ENCODE measurements around the gene OR6K2.

The OR6K2 gene

DNA sequence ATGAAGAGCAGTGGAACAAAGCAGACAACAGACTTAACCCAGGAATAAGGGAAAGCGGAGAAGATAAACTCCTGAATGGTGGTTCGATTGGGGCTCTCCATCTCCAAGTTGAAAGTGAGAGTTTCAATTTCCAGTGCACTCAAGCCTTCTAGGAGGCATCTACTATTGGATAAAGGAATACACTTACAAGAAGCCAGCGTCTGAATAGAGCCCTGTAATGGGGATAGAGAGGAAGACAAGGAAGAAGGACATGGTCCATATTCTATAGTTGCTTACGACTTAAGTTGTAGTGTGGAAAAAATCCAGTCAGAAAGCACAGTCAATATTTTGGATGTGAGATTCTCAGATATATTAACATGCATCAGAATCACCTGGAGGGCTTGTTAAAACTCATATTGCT is at the start of gene OR6K2:
Gene OR6K2, minus strand, starts transcription at position 101 of the 400 bp plus-strand sequence. Its CDS starts 0 bp downstream, at position 101.
- TF ChIP-seq ZNF274 (IDR thresholded peaks at IDR 0.05; ENCODE audit: low read depth, low read length): no peak

DNA sequence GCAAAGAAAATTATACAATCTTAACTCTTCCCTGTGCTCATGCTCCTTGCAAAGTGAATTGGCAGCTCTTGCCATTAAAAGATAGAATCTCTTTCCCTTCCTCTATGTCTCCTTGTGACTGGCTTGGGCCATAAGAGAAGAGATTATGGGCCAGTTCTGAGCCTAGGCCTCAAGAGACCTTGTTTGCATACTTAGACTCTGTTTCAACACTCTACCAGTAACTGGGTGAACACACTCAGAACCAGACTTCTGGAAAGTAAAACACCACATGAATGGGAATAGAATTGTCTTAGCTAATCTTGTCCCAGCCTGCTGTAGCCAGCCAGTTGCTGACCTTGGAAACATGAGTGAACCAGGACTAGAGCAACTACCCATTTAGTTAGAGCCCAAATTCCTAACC is 35.4 kb upstream of the OR6K2 start:
- TF ChIP-seq ZNF274 (IDR thresholded peaks at IDR 0.05; ENCODE audit: low read depth, low read length): no peak

More for the DNA sequence above, at the start of gene OR6K2:
- no peak within 1 kb of the TSS for H3K4me3 ChIP-seq (ENCODE audit: low read length)

GRCh38 chr1:158732524-158732923 is 32.1 kb upstream of the OR6K2 start:
- no peak for TF ChIP-seq ZNF274 (IDR thresholded peaks at IDR 0.05; ENCODE audit: low read depth, low read length)
- H3K4me3 ChIP-seq (ENCODE audit: low read length): no peak overlapping the region

More for the DNA sequence above, 35.4 kb upstream of the OR6K2 start:
- no peak overlapping the region for H3K4me3 ChIP-seq (ENCODE audit: low read length)

DNA sequence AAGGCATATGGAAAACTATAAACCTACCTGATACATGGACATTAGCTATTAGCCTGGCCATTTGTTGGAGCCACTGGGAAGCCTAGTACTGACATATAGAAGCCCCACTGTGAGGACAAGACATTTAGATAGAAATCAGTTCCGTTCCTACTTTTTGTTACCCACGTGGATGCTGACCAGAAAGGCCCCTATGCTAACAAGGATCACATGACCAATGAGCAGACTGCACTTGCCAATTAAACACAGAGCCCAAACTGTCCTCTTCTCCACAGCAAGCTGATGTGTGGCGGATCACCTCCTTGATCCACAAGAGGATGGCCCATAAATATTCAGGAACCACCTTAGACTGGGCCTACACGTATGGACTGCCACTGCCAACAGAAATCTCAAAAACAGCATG is 31.3 kb upstream of the OR6K2 start:
- H3K4me3 ChIP-seq (ENCODE audit: low read length): no peak overlapping the region
- no peak for TF ChIP-seq ZNF274 (IDR thresholded peaks at IDR 0.05; ENCODE audit: low read depth, low read length)

DNA sequence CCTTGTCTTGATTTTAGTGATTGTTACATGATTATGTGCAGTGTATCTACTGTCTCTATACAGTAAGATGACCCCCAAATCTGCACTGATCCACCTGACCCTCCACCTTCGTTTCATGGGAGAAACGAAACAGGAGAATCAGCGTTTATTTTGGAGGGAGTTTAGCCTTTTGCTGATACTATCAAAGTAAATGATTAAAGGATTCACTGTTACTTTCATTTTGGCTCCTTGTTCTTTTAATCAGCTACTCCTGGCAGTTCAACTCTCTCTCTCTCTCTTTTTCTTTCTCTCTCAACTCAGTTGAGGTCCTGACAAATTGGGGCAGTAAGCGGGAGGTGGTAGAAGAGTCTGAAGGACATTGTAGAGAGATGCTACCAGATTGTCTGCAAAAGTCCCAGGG is 30.0 kb upstream of the OR6K2 start:
- no peak overlapping the region for H3K4me3 ChIP-seq (ENCODE audit: low read length)
- no peak for TF ChIP-seq ZNF274 (IDR thresholded peaks at IDR 0.05; ENCODE audit: low read depth, low read length)

DNA sequence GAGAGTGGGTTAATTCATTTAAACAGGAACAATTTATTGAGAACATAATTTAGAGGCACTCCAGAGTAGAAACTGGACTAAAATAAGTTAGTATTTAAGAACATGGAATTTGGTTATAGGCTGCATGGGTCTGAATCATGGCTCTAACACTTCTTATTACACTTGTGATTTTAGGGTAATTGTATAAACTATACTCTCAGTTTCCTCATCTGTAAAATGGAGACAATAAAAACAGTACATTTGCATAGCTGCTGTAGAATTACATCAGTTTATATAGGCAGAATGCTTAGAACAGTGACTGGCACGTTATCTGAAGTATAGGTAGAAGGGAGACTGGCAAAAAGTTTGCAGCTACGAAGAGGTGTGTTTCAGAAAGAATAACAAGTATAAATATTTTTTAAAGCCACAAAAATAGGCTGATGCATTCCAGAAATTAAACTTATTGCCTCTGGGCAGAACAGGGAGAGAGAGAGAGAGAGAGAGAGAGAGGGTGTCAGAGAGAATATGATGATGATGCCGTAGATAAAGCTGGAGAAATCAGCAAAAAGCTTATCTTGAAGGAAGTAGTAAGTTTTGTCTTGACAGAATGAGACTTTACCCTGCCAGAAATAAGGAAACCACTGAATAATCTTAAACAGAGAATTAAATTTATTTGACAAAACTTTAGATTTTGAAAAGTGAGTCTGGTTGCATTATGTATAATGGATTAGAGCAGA is 28.2 kb upstream of the OR6K2 start:
- H3K4me3 ChIP-seq (ENCODE audit: low read length): no peak overlapping the region
- TF ChIP-seq ZNF274 (IDR thresholded peaks at IDR 0.05; ENCODE audit: low read depth, low read length): no peak

DNA sequence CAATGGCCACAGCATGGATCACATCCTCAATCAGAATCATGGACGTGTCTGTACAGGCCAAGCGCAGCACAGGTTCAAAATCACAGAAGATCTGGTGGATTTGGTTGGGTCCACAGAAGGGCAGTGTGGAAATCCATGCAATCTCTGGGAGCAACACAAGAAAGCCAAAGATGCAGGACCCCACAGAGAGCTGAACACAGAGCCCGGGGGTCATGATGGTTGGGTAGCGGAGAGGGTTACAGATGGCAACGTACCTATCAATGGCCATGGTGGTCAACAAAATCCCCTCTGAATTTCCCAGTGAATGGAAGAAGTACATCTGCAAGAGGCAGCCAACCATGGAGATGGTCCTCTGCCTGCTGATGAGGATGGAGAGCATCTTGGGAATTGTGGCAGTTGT is 24.0 kb upstream of the OR6K2 start:
- TF ChIP-seq ZNF274 (IDR thresholded peaks at IDR 0.05; ENCODE audit: low read depth, low read length): no peak
- H3K4me3 ChIP-seq (ENCODE audit: low read length): no peak overlapping the region

- no peak for TF ChIP-seq ZNF274 (IDR thresholded peaks at IDR 0.05; ENCODE audit: low read depth, low read length)
- no peak within 1 kb of the TSS for H3K4me3 ChIP-seq (ENCODE audit: low read length)
These were observed 20.2 kb upstream of the OR6K2 start, which contains the start of gene OR6K3 for GRCh38 chr1:158720620-158721019. Gene OR6K3 (minus strand): TSS chr1:158720720. CDS start chr1:158718115, 2,605 bp downstream.

GRCh38 chr1:158719664-158720063 is 19.2 kb upstream of the OR6K2 start:
- TF ChIP-seq ZNF274 (IDR thresholded peaks at IDR 0.05; ENCODE audit: low read depth, low read length): no peak
- no peak overlapping the region for H3K4me3 ChIP-seq (ENCODE audit: low read length)

GRCh38 chr1:158717344-158717743 is 16.9 kb upstream of the OR6K2 start:
- H3K4me3 ChIP-seq (ENCODE audit: low read length): no peak overlapping the region
- TF ChIP-seq ZNF274 (IDR thresholded peaks at IDR 0.05; ENCODE audit: low read depth, low read length): no peak

DNA sequence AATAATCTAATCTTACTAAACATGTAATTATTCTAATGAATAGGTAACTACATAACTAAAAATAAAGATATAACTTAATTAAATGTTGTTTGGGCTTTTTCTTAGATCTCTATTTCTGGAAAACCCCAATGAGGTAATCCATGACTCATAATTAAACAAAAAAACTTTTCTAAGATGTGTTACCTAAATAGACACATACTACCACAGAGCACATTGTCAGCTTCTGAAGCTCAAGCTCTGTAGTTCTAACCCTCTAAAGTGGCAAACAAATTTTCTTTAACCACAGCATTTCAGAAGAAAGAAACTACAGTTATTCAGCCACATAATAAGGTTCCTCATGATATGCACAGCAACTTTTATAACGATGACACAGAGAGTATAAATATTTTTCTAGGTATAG is 15.9 kb upstream of the OR6K2 start:
- no peak overlapping the region for H3K4me3 ChIP-seq (ENCODE audit: low read length)
- no peak for TF ChIP-seq ZNF274 (IDR thresholded peaks at IDR 0.05; ENCODE audit: low read depth, low read length)

GRCh38 chr1:158714754-158715153 is 14.3 kb upstream of the OR6K2 start:
- TF ChIP-seq ZNF274 (IDR thresholded peaks at IDR 0.05; ENCODE audit: low read depth, low read length): no peak

DNA sequence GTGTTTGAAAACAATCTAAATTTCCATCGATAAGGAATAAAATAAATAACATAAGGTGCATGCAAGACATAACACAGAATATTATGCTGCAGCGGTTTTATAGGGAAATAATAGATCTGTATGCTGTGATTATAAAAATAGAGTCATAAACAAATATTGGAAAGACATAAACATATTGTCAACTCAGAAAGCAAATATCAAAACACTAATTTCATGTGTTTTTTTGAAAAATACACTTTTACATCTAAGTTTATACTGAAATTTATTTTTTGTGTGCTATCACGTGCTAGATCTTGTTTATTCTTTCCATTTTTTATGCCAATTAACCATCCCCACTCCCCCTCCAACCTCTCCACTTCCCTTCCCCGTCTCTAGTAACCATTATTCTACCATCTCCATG is 10.6 kb upstream of the OR6K2 start:
- no peak overlapping the region for H3K4me3 ChIP-seq (ENCODE audit: low read length)
- no peak for TF ChIP-seq ZNF274 (IDR thresholded peaks at IDR 0.05; ENCODE audit: low read depth, low read length)

More at GRCh38 chr1:158714754-158715153, 14.3 kb upstream of the OR6K2 start:
- H3K4me3 ChIP-seq (ENCODE audit: low read length): no peak overlapping the region

GRCh38 chr1:158706096-158706495 is 5.6 kb upstream of the OR6K2 start:
- no peak overlapping the region for H3K4me3 ChIP-seq (ENCODE audit: low read length)
- TF ChIP-seq ZNF274 (IDR thresholded peaks at IDR 0.05; ENCODE audit: low read depth, low read length): no peak

GRCh38 chr1:158694596-158694995 is 5.9 kb downstream of the OR6K2 start:
- TF ChIP-seq ZNF274 (IDR thresholded peaks at IDR 0.05; ENCODE audit: low read depth, low read length): no peak
- no peak overlapping the region for H3K4me3 ChIP-seq (ENCODE audit: low read length)

DNA sequence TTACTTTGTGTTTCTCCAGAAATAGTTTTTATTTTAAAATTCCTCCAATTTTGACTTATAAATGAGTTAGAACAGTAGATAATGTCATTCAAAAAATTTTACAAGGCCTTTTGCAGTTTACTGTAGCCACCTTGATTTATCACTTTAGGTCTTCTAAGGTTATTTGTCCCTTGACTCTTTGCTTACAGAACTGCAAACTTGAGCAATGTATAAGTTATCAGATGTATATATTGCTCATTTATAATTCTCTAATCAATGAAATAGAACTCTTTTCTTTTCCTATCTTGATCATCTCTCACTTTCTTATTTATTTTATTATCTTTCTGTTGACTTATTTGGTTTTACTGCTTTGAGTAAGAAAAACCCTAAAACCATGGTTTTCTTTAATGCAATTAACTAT is 8.1 kb downstream of the OR6K2 start:
- H3K4me3 ChIP-seq (ENCODE audit: low read length): no peak overlapping the region
- no peak for TF ChIP-seq ZNF274 (IDR thresholded peaks at IDR 0.05; ENCODE audit: low read depth, low read length)
